WTC11 (cell line): Measurements from ENCODE around the gene LBHD2. TPM values are rescaled to one million over a fixed set of nuclear protein-coding genes. Genes with fewer than 3 reads are reported as not detected.

ENCODE experiments used
- ATAC-seq: fragments of 200-7000 bp; cut with Tn5 transposase; 2 replicates; pipeline ENCODE4 v1.10.0; 2021; ENCODE audit warnings: mild to moderate bottlenecking, moderate library complexity
- CTCF ChIA-PET: fragments of 300-600 bp; sonication (Branson Sonifier 250); formaldehyde crosslinking; loops from one replicate; lab custom pipeline; 2021; ENCODE audit warnings: antibody characterized with exemption; lab: Charles Lee
- POLR2A ChIA-PET: fragments of 350-600 bp; sonication (Branson Sonifier 250); formaldehyde crosslinking; loops from one replicate; lab custom pipeline; 2021; ENCODE audit warnings: antibody characterized with exemption; lab: Charles Lee
- DNase-seq: peaks from one replicate; pipeline ENCODE4 v3.0.0; 2021; ENCODE audit warnings: low spot score
- H3K27ac Mint-ChIP-seq: 2 replicates; pipeline ENCODE4 v1.8.0; 2021; ENCODE audit warnings: mixed read lengths
- H3K27me3 Mint-ChIP-seq: 2 replicates; pipeline ENCODE4 v1.8.0; 2021; ENCODE audit warnings: low read depth, mild to moderate bottlenecking, moderate library complexity, mixed read lengths
- H3K36me3 Mint-ChIP-seq: 2 replicates; pipeline ENCODE4 v1.8.0; 2021; ENCODE audit warnings: mixed read lengths
- H3K4me1 Mint-ChIP-seq: 2 replicates; pipeline ENCODE4 v1.8.0; 2022; ENCODE audit warnings: mixed read lengths
- H3K4me3 Mint-ChIP-seq: 2 replicates; pipeline ENCODE4 v1.8.0; 2021; ENCODE audit warnings: mild to moderate bottlenecking, moderate library complexity, mixed read lengths
- H3K9me3 Mint-ChIP-seq: 2 replicates; pipeline ENCODE4 v1.8.0; 2021; ENCODE audit warnings: mixed read lengths
- CBFB ChIP-seq: sonication (generic); formaldehyde crosslinking; IDR thresholded peaks from 2 replicates; pipeline ENCODE4 v1.8.1; 2022; ENCODE audit warnings: mild to moderate bottlenecking, low read depth, missing genetic modification reagents
- CREM ChIP-seq: sonication (generic); formaldehyde crosslinking; IDR thresholded peaks from 2 replicates; pipeline ENCODE4 v1.8.1; 2022; ENCODE audit warnings: mild to moderate bottlenecking, missing genetic modification reagents, moderate library complexity
- CTCF ChIP-seq: fragments of 200-600 bp; IDR thresholded peaks from 2 replicates; pipeline ENCODE4 v1.8.0; 2022; ENCODE audit warnings: antibody characterized with exemption
- E2F1 ChIP-seq: sonication (generic); formaldehyde crosslinking; IDR thresholded peaks from 2 replicates; pipeline ENCODE4 v1.8.0; 2022; ENCODE audit warnings: mild to moderate bottlenecking, missing genetic modification reagents
- ESRRA ChIP-seq: sonication (generic); formaldehyde crosslinking; IDR thresholded peaks from 2 replicates; pipeline ENCODE4 v1.8.1; 2022; ENCODE audit warnings: mild to moderate bottlenecking, missing genetic modification reagents, borderline replicate concordance
- ETV6 ChIP-seq: sonication (generic); formaldehyde crosslinking; IDR thresholded peaks from 2 replicates; pipeline ENCODE4 v1.8.1; 2022; ENCODE audit warnings: mild to moderate bottlenecking, missing genetic modification reagents
- FOXP1 ChIP-seq: sonication (generic); formaldehyde crosslinking; IDR thresholded peaks from 2 replicates; pipeline ENCODE4 v1.8.0; 2022; ENCODE audit warnings: missing genetic modification reagents, mild to moderate bottlenecking, moderate library complexity, borderline replicate concordance
- GTF2I ChIP-seq: fragments of 250-450 bp; sonication (Bioruptor Pico); conservative IDR thresholded peaks from 2 replicates; pipeline ENCODE4 v1.4.0; 2021; ENCODE audit warnings: mild to moderate bottlenecking
- IRF1 ChIP-seq: sonication (generic); formaldehyde crosslinking; IDR thresholded peaks from 2 replicates; pipeline ENCODE4 v1.8.0; 2023; ENCODE audit warnings: missing genetic modification reagents
- JAZF1 ChIP-seq: fragments of 250-450 bp; sonication (Bioruptor Pico); IDR thresholded peaks from 2 replicates; pipeline ENCODE4 v1.9.0; 2021; ENCODE audit warnings: moderate library complexity, mild to moderate bottlenecking, inconsistent platforms
- KAT7 ChIP-seq: sonication (generic); formaldehyde crosslinking; IDR thresholded peaks from 2 replicates; pipeline ENCODE4 v1.8.1; 2023; ENCODE audit warnings: missing genetic modification reagents, mild to moderate bottlenecking, borderline replicate concordance
- NFE2L1 ChIP-seq: sonication (generic); formaldehyde crosslinking; IDR thresholded peaks from 2 replicates; pipeline ENCODE4 v1.8.1; 2023; ENCODE audit warnings: missing genetic modification reagents
- NR3C1 ChIP-seq: sonication (generic); formaldehyde crosslinking; conservative IDR thresholded peaks from 2 replicates; pipeline ENCODE4 v1.8.1; 2023; ENCODE audit warnings: low read depth, mild to moderate bottlenecking, missing genetic modification reagents
- PRRX2 ChIP-seq: fragments of 250-450 bp; sonication (Bioruptor Pico); IDR thresholded peaks from 2 replicates; pipeline ENCODE4 v1.8.0; 2021; ENCODE audit warnings: mild to moderate bottlenecking
- STAT6 ChIP-seq: sonication (generic); formaldehyde crosslinking; conservative IDR thresholded peaks from 2 replicates; pipeline ENCODE4 v1.8.1; 2023; ENCODE audit warnings: mild to moderate bottlenecking, low read depth, missing genetic modification reagents, moderate library complexity
- USF2 ChIP-seq: sonication (generic); formaldehyde crosslinking; IDR thresholded peaks from 2 replicates; pipeline ENCODE4 v1.8.1; 2023; ENCODE audit warnings: mild to moderate bottlenecking, missing genetic modification reagents, moderate library complexity
- ZBTB21 ChIP-seq: sonication (generic); formaldehyde crosslinking; IDR thresholded peaks from 2 replicates; pipeline ENCODE4 v1.8.1; 2023; ENCODE audit warnings: mild to moderate bottlenecking, missing genetic modification reagents, borderline replicate concordance
- ZNF121 ChIP-seq: sonication (generic); formaldehyde crosslinking; IDR thresholded peaks from 2 replicates; pipeline ENCODE4 v1.8.0; 2023; ENCODE audit warnings: missing genetic modification reagents
- ZNF281 ChIP-seq: sonication (generic); formaldehyde crosslinking; IDR thresholded peaks from 2 replicates; pipeline ENCODE4 v1.8.0; 2023; ENCODE audit warnings: mild to moderate bottlenecking, missing genetic modification reagents
- ZNF532 ChIP-seq: fragments of 250-450 bp; sonication (Bioruptor Pico); IDR thresholded peaks from 2 replicates; pipeline ENCODE4 v1.9.0; 2021; ENCODE audit warnings: mild to moderate bottlenecking, borderline replicate concordance
- ZNF671 ChIP-seq: fragments of 250-450 bp; sonication (Bioruptor Pico); IDR thresholded peaks from 2 replicates; pipeline ENCODE4 v1.8.0; 2021; ENCODE audit warnings: mild to moderate bottlenecking
- total RNA-seq: library from RNA; stranded (reverse); gene quantifications from 3 replicates; pipeline ENCODE4 v1.2.3, GENCODE V29; 2021

LBHD2 gene
- total RNA-seq, 1 experiment from 2014 or later = not detected

GRCh38 chr14:103122585-103122946 lies 38.6 kb downstream of the LBHD2 start (continued):
- TF ChIP-seq ZNF532 = no peak
- no peak for TF ChIP-seq GTF2I (CRISPR knock-in tag)
- no peak for TF ChIP-seq NR3C1
- TF ChIP-seq ZNF281 (CRISPR knock-in tag) = no peak

GRCh38 chr14:103122947-103123633 lies 39.1 kb downstream of the LBHD2 start, which contains the start of gene TNFAIP2:
TNFAIP2 (plus strand) TSS chr14:103123461; CDS start chr14:103126458, 2,997 bp downstream.
- peaks cover 35% of the 10 kb centered on the region for H3K27me3 Mint-ChIP-seq
- ChIA-PET POLR2A (interaction anchor here (0.5 kb wide), 1 partner anchor 27 kb away, joined by 3 read pairs; no protein-coding TSS in a partner anchor), CTCF (interaction anchor here (0.5 to 12.3 kb wide), 18 partner anchors 10 to 211 kb away, joined by 3 to 199 read pairs (median 4); partner anchors contain the start of gene EIF5)
- H3K4me1 Mint-ChIP-seq = peaks cover 21% of the 10 kb centered on the region
- ATAC-seq = peak; percentile 17
- no peaks in the 10 kb centered on the region for H3K9me3 Mint-ChIP-seq
- peak within 1 kb of the TSS; percentile 58 for H3K4me3 Mint-ChIP-seq
- H3K36me3 Mint-ChIP-seq = no peaks in the 10 kb centered on the region
- H3K27ac Mint-ChIP-seq = no peak within 1 kb of the TSS
- peak; percentile 67 for DNase-seq
- no peak for TF ChIP-seq USF2 (CRISPR knock-in tag)
- peak; percentile 78 for TF ChIP-seq ZNF121 (CRISPR knock-in tag)
- TF ChIP-seq NFE2L1 = peak; percentile 69; the same call in 1 of the 2 replicates
- TF ChIP-seq IRF1 (CRISPR knock-in tag) = no peak
- no peak for TF ChIP-seq E2F1 (CRISPR knock-in tag)
- 0 out of 2 replicates have a peak, but pooled peaks have one; percentile 43 for TF ChIP-seq ETV6 (CRISPR knock-in tag)
- no peak for TF ChIP-seq PRRX2
- TF ChIP-seq ZBTB21 = no peak; the same call in 1 of the 2 replicates
- no peak for TF ChIP-seq STAT6
- no peak for TF ChIP-seq ZNF671 (CRISPR knock-in tag)
- no peak for TF ChIP-seq CREM (CRISPR knock-in tag)
- no peak for TF ChIP-seq JAZF1 (CRISPR knock-in tag)
- peak; percentile 53; the same call in 1 of the 2 replicates for TF ChIP-seq ESRRA
- no peak for TF ChIP-seq CTCF
- TF ChIP-seq FOXP1 (CRISPR knock-in tag) = 0 out of 2 replicates have a peak, but pooled peaks have one; percentile 63
- TF ChIP-seq CBFB (CRISPR knock-in tag) = no peak
- peak; percentile 89; the same call in 1 of the 2 replicates for TF ChIP-seq KAT7 (CRISPR knock-in tag)
